Epithelial cell of esophagus (primary cell): ENCODE results near the gene SPG11.

Experiments
- DNase-seq: peaks from one replicate; pipeline ENCODE4 v3.0.0; 2010; ENCODE audit warnings: low read depth
- H3K4me3 ChIP-seq: 2 replicates; pipeline ENCODE4 v1.5.1; 2011; ENCODE audit warnings: mild to moderate bottlenecking, low read length, control low read depth
- CTCF ChIP-seq: IDR thresholded peaks from 2 replicates; pipeline ENCODE4 v1.5.1; 2011; ENCODE audit warnings: low read depth, mild to moderate bottlenecking, low read length, control low read depth, inconsistent platforms; ENCODE audit not compliant: insufficient read depth; ENCODE audit errors: missing control alignments

SPG11 gene

DNA sequence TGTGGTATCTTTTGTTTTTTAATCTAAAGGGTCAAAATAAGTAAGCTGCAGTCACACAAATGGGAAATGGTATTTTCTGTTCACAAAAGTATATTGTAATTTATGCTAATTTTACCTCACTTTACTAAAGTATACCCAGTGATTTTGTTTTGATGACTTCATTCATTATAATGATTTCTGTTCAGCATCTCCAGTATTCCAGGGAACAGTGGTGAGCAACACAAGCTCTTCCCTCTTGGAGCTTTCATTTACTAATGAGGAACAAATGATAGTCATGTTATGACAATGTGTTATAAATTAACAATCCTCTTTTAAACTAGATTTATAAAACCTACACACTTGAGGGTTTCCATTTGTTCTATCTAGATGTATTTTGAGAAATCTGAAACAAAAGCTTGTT is 147.0 kb downstream of the SPG11 start:
- DNase-seq = no peak
- TF ChIP-seq CTCF = no peak
- H3K4me3 ChIP-seq = no peak overlapping the region
